ENCODE data around the gene RAP2B. TPM values are rescaled to one million over a fixed set of nuclear protein-coding genes. Genes with fewer than 3 reads are reported as not detected.

RAP2B gene
- total RNA-seq, 2 donors from 2014 or later, result 12.9 to 18.1 TPM

DNA sequence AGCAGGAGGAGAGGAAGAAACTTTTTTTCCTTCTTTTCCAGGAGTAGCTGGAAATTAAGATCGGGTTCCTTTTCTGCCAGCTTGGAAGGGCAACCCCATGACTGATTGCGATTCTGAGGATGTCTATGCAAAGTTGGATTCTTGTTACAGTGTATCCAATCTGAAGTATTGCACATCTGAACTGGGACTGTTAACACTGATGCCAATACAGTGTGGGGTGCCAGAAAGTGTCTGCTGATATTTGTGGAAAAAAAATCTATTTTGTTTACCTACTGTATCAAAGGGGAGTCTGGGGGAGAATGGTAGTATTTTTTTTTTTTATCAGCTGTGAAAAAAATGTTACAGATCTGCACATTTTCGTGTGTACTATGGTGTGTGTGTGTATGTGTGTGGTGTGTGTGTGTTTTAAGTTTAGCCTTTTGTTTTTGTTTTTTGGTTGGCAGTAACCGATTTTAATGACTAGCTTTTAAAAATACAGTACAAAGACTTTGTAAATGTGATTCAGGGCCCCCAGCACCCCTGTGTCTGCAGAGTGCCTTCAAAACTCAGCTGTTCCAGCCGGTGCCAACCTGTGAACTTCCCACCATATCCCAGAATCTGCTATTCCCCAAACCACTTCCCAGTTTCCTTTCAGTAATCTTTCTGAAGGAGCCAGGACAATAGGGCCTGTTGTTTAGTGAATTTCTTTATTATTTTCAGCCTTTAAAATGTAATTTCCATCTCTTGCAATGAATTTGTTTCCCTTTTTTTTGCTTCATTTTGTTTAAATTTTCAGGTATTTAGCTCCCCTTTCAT lies 1.9 kb downstream of the RAP2B start:
- H3K27ac ChIP-seq, result peak overlapping the region in 1 of 2 donors; percentile 96
- H3K27me3 ChIP-seq (replicated peaks; ENCODE audit: insufficient read depth), result no peaks in the 10 kb centered on the region
- no peak for DNase-seq (ENCODE audit: low spot score)
- no peaks in the 10 kb centered on the region for H3K36me3 ChIP-seq
- ATAC-seq (ENCODE audit: insufficient number of reproducible peaks, low FRiP score, low read depth), result no peak
- TF ChIP-seq, protein P1, sequence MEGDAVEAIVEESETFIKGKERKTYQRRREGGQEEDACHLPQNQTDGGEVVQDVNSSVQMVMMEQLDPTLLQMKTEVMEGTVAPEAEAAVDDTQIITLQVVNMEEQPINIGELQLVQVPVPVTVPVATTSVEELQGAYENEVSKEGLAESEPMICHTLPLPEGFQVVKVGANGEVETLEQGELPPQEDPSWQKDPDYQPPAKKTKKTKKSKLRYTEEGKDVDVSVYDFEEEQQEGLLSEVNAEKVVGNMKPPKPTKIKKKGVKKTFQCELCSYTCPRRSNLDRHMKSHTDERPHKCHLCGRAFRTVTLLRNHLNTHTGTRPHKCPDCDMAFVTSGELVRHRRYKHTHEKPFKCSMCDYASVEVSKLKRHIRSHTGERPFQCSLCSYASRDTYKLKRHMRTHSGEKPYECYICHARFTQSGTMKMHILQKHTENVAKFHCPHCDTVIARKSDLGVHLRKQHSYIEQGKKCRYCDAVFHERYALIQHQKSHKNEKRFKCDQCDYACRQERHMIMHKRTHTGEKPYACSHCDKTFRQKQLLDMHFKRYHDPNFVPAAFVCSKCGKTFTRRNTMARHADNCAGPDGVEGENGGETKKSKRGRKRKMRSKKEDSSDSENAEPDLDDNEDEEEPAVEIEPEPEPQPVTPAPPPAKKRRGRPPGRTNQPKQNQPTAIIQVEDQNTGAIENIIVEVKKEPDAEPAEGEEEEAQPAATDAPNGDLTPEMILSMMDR (IDR thresholded peaks at IDR 0.05), result no peak
- peak overlapping the region; percentile 85 for H3K4me3 ChIP-seq
- no peaks in the 10 kb centered on the region for H3K9me3 ChIP-seq
- H3K4me1 ChIP-seq (ENCODE audit: control insufficient read depth in 1 of 2, low read depth in 2 of 2), result peaks cover 37 to 41% of the 10 kb centered on the region in 2 donors

DNA sequence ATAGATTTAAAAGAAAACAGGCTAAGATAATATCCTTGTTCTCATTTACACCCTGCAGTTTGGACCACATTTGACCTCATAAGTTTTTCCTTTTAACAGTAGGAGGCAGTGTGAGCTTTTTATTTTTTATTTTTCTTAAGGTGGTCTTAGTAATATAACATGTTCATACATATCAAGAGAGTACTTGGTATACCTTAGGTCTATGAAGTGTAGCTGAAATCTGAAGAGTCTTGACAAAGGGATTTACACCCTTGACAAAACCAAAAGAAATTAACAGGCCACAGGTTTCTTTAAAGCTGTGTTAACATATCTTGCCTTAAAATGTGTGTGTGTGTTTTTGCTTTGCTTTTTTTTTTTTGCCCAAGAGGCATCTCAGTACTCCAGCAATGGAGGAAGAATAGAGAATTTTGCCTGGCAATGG lies 3.2 kb downstream of the RAP2B start:
- ATAC-seq (ENCODE audit: insufficient number of reproducible peaks, low FRiP score, low read depth) (no peak), DNase-seq (ENCODE audit: low spot score) (no peak)
- Histone ChIP-seq H3K9me3 (no peaks in the 10 kb centered on the region), H3K27ac (no peak overlapping the region), H3K36me3 (peaks cover 3% of the 10 kb centered on the region), H3K4me1 (ENCODE audit: control insufficient read depth in 1 of 2, low read depth in 2 of 2) (peaks cover 34 to 37% of the 10 kb centered on the region in 2 donors), H3K27me3 (replicated peaks; ENCODE audit: insufficient read depth) (no peaks in the 10 kb centered on the region), H3K4me3 (peak overlapping the region; percentile 85)
- TF ChIP-seq, protein P1 (IDR thresholded peaks at IDR 0.05), result no peak

GRCh38 chr3:153166206-153166605 lies 4.2 kb downstream of the RAP2B start:
- Histone ChIP-seq H3K9me3 (no peaks in the 10 kb centered on the region), H3K36me3 (peaks cover 3% of the 10 kb centered on the region), H3K27ac (no peak overlapping the region), H3K27me3 (replicated peaks; ENCODE audit: insufficient read depth) (no peaks in the 10 kb centered on the region), H3K4me1 (ENCODE audit: control insufficient read depth in 1 of 2, low read depth in 2 of 2) (peaks cover 34 to 37% of the 10 kb centered on the region in 2 donors), H3K4me3 (peak overlapping the region; percentile 85)
- TF ChIP-seq, protein P1 (IDR thresholded peaks at IDR 0.05), result no peak
- no peak for DNase-seq (ENCODE audit: low spot score)
- ATAC-seq (ENCODE audit: insufficient number of reproducible peaks, low FRiP score, low read depth), result no peak

GRCh38 chr3:153166796-153167195 lies 4.8 kb downstream of the RAP2B start:
- Histone ChIP-seq H3K4me3 (peak overlapping the region; percentile 85), H3K27me3 (replicated peaks; ENCODE audit: insufficient read depth) (no peaks in the 10 kb centered on the region), H3K36me3 (peaks cover 3% of the 10 kb centered on the region), H3K4me1 (ENCODE audit: control insufficient read depth in 1 of 2, low read depth in 2 of 2) (peaks cover 34 to 37% of the 10 kb centered on the region in 2 donors), H3K27ac (no peak overlapping the region), H3K9me3 (no peaks in the 10 kb centered on the region)
- no peak for DNase-seq (ENCODE audit: low spot score)
- TF ChIP-seq, protein P1 (IDR thresholded peaks at IDR 0.05), result no peak
- ATAC-seq (ENCODE audit: insufficient number of reproducible peaks, low FRiP score, low read depth), result no peak

GRCh38 chr3:153169793-153170383 lies 7.9 kb downstream of the RAP2B start:
- peaks cover 25% of the 10 kb centered on the region in 2 donors for H3K4me1 ChIP-seq (ENCODE audit: control insufficient read depth in 1 of 2, low read depth in 2 of 2)
- no peak overlapping the region for H3K27ac ChIP-seq

More at GRCh38 chr3:153169793-153170383, 7.9 kb downstream of the RAP2B start:
- H3K27me3 ChIP-seq (replicated peaks; ENCODE audit: insufficient read depth), result no peaks in the 10 kb centered on the region
- H3K4me3 ChIP-seq, result no peak overlapping the region
- H3K36me3 ChIP-seq, result peaks cover 3% of the 10 kb centered on the region
- H3K9me3 ChIP-seq, result no peaks in the 10 kb centered on the region
- DNase-seq (ENCODE audit: low spot score) (no peak), ATAC-seq (ENCODE audit: insufficient number of reproducible peaks, low FRiP score, low read depth) (no peak)
- TF ChIP-seq, protein P1 (IDR thresholded peaks at IDR 0.05), result no peak

Measured in thoracic aorta (tissue), 2 donors.